ENCODE measurements around the gene APOO.

Gene APOO

GRCh38 chrX:23840674-23841073, 67.1 kb downstream of the APOO start:
- Histone ChIP-seq H3K36me3 (ENCODE audit: control insufficient read depth, insufficient read depth, low read length) (no peaks in the 10 kb centered on the region), H3K4me1 (peaks cover 7% of the 10 kb centered on the region), H2AFZ (no peak overlapping the region), H3K27me3 (ENCODE audit: control insufficient read depth, insufficient read depth, low read length) (no peaks in the 10 kb centered on the region), H3K79me2 (no peaks in the 10 kb centered on the region), H3K4me2 (ENCODE audit: low read length) (no peak overlapping the region), H3K9me3 (ENCODE audit: control insufficient read depth, low read length) (no peaks in the 10 kb centered on the region), H3K27ac (no peak overlapping the region), H3K9ac (no peak overlapping the region), H3K4me3 (ENCODE audit: low read depth, low read length) (no peak overlapping the region)
- no peak for TF ChIP-seq CTCF (IDR thresholded peaks at IDR 0.05)

- no peak overlapping the region for H3K4me2 ChIP-seq (ENCODE audit: low read length)
- no peaks in the 10 kb centered on the region for H3K27me3 ChIP-seq (ENCODE audit: control insufficient read depth, insufficient read depth, low read length)
- H3K79me2 ChIP-seq, result no peaks in the 10 kb centered on the region
- TF ChIP-seq CTCF (IDR thresholded peaks at IDR 0.05), result no peak
- H3K27ac ChIP-seq, result no peak overlapping the region
- no peak overlapping the region for H3K4me3 ChIP-seq (ENCODE audit: low read depth, low read length)
- H2AFZ ChIP-seq, result no peak overlapping the region
- H3K4me1 ChIP-seq, result peaks cover under 1% of the 10 kb centered on the region
- no peaks in the 10 kb centered on the region for H3K36me3 ChIP-seq (ENCODE audit: control insufficient read depth, insufficient read depth, low read length)
- no peak overlapping the region for H3K9ac ChIP-seq
- no peaks in the 10 kb centered on the region for H3K9me3 ChIP-seq (ENCODE audit: control insufficient read depth, low read length)
These were observed 68.8 kb downstream of the APOO start for GRCh38 chrX:23838953-23839352.

- no peak for TF ChIP-seq CTCF (IDR thresholded peaks at IDR 0.05)
These were observed 75.0 kb downstream of the APOO start for GRCh38 chrX:23832721-23833120.

GRCh38 chrX:23828881-23829280, 78.9 kb downstream of the APOO start:
- Histone ChIP-seq H3K4me2 (ENCODE audit: low read length) (no peak overlapping the region), H3K4me3 (ENCODE audit: low read depth, low read length) (no peak overlapping the region), H3K27me3 (ENCODE audit: control insufficient read depth, insufficient read depth, low read length) (no peaks in the 10 kb centered on the region), H3K9ac (no peak overlapping the region), H2AFZ (no peak overlapping the region), H3K9me3 (ENCODE audit: control insufficient read depth, low read length) (no peaks in the 10 kb centered on the region), H3K79me2 (no peaks in the 10 kb centered on the region), H3K27ac (no peak overlapping the region), H3K36me3 (ENCODE audit: control insufficient read depth, insufficient read depth, low read length) (no peaks in the 10 kb centered on the region), H3K4me1 (no peaks in the 10 kb centered on the region)
- TF ChIP-seq CTCF (IDR thresholded peaks at IDR 0.05), result no peak

More at GRCh38 chrX:23832721-23833120, 75.0 kb downstream of the APOO start:
- no peak overlapping the region for H2AFZ ChIP-seq
- no peaks in the 10 kb centered on the region for H3K4me1 ChIP-seq
- H3K9me3 ChIP-seq (ENCODE audit: control insufficient read depth, low read length), result no peaks in the 10 kb centered on the region
- H3K27me3 ChIP-seq (ENCODE audit: control insufficient read depth, insufficient read depth, low read length), result no peaks in the 10 kb centered on the region
- no peak overlapping the region for H3K4me2 ChIP-seq (ENCODE audit: low read length)
- H3K79me2 ChIP-seq, result no peaks in the 10 kb centered on the region
- no peak overlapping the region for H3K4me3 ChIP-seq (ENCODE audit: low read depth, low read length)
- no peak overlapping the region for H3K27ac ChIP-seq
- H3K9ac ChIP-seq, result no peak overlapping the region
- no peaks in the 10 kb centered on the region for H3K36me3 ChIP-seq (ENCODE audit: control insufficient read depth, insufficient read depth, low read length)

- no peaks in the 10 kb centered on the region for H3K36me3 ChIP-seq (ENCODE audit: control insufficient read depth, insufficient read depth, low read length)
- H3K27me3 ChIP-seq (ENCODE audit: control insufficient read depth, insufficient read depth, low read length), result no peaks in the 10 kb centered on the region
- no peak overlapping the region for H3K27ac ChIP-seq
- H3K79me2 ChIP-seq, result no peaks in the 10 kb centered on the region
- no peaks in the 10 kb centered on the region for H3K4me1 ChIP-seq
- TF ChIP-seq CTCF (IDR thresholded peaks at IDR 0.05), result no peak
- no peak overlapping the region for H3K4me3 ChIP-seq (ENCODE audit: low read depth, low read length)
- H3K9ac ChIP-seq, result no peak overlapping the region
- no peak overlapping the region for H3K4me2 ChIP-seq (ENCODE audit: low read length)
- no peak overlapping the region for H2AFZ ChIP-seq
- H3K9me3 ChIP-seq (ENCODE audit: control insufficient read depth, low read length), result no peaks in the 10 kb centered on the region
These were observed 81.1 kb downstream of the APOO start for GRCh38 chrX:23826653-23827052.
